GM10266 (cell line): ENCODE data around the gene RAE1.

Experiments used
- DNase-seq: peaks from one replicate; pipeline ENCODE4 v3.0.0; 2012; ENCODE audit errors: extremely low spot score
- TF ChIP-seq, protein P1 (sequence below): IDR thresholded peaks from 2 replicates; pipeline ENCODE4 v1.5.1; 2012; ENCODE audit warnings: mild to moderate bottlenecking, low read depth; ENCODE audit not compliant: control insufficient read depth, insufficient read depth; ENCODE audit errors: missing control alignments

Gene RAE1, protein sequence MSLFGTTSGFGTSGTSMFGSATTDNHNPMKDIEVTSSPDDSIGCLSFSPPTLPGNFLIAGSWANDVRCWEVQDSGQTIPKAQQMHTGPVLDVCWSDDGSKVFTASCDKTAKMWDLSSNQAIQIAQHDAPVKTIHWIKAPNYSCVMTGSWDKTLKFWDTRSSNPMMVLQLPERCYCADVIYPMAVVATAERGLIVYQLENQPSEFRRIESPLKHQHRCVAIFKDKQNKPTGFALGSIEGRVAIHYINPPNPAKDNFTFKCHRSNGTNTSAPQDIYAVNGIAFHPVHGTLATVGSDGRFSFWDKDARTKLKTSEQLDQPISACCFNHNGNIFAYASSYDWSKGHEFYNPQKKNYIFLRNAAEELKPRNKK

DNA sequence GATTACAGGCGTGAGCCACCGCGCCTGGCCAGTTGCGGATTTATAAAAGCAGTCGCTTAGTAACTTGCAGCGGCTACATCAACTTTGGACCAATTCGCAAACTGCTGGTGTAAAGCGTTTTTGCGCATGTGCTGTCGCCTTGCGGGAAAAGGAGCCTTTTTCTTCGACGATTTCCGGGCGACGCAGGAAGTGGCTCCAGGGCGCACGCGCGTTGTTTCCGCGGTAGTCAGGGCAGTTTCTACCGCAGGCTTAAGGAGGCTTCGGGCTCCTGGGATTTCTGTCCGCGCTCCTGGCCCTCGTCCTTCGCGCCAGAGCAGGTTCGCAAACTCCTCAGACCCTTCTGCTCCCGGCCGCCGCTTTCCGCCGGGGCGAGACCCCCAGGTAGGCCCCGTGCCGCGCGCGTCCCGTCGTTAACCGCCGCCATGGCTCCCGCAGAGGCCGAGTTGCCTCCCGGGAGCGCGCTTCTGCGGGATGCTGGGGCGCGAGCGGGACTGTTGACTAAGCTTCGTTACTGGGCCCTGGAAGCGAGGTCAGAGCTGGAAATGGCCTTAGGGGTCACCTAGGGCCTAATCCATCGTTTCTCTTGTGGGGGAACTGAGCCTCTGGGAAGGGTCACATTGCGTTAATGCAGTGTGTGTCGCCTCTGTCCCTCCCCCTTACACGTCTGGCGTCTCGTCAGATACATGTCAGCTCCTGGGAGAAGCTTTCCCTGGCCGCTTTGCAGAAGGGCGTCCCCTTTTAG, at the start of gene RAE1:
RAE1 (plus strand) TSS at position 214 of the 742 bp plus-strand sequence. CDS start 2,784 bp downstream, outside the sequence.
- TF ChIP-seq, protein P1, sequence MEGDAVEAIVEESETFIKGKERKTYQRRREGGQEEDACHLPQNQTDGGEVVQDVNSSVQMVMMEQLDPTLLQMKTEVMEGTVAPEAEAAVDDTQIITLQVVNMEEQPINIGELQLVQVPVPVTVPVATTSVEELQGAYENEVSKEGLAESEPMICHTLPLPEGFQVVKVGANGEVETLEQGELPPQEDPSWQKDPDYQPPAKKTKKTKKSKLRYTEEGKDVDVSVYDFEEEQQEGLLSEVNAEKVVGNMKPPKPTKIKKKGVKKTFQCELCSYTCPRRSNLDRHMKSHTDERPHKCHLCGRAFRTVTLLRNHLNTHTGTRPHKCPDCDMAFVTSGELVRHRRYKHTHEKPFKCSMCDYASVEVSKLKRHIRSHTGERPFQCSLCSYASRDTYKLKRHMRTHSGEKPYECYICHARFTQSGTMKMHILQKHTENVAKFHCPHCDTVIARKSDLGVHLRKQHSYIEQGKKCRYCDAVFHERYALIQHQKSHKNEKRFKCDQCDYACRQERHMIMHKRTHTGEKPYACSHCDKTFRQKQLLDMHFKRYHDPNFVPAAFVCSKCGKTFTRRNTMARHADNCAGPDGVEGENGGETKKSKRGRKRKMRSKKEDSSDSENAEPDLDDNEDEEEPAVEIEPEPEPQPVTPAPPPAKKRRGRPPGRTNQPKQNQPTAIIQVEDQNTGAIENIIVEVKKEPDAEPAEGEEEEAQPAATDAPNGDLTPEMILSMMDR, result no peak
- DNase-seq, result peak; percentile 90

DNA sequence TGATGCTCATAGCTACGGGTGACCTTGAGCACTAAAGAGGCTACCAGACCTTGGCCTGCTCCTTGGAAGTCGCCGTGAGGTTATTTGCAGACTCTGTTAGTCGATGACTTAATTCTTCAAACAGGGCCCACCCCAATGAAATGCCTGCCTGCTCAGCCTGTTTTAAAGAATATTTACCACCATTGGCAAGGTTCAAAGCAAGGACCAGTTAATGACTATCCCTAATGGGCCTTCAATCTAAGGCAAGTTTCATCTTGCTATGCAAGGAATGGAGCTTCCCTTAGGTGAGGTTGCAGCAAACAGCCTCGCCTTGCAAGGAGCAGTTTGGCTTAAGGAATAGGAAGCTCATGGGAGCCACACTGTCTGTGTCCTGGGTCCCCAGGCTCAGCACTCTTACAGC, 44.3 kb upstream of the RAE1 start:
- TF ChIP-seq, protein P1, result no peak
- DNase-seq, result no peak

DNA sequence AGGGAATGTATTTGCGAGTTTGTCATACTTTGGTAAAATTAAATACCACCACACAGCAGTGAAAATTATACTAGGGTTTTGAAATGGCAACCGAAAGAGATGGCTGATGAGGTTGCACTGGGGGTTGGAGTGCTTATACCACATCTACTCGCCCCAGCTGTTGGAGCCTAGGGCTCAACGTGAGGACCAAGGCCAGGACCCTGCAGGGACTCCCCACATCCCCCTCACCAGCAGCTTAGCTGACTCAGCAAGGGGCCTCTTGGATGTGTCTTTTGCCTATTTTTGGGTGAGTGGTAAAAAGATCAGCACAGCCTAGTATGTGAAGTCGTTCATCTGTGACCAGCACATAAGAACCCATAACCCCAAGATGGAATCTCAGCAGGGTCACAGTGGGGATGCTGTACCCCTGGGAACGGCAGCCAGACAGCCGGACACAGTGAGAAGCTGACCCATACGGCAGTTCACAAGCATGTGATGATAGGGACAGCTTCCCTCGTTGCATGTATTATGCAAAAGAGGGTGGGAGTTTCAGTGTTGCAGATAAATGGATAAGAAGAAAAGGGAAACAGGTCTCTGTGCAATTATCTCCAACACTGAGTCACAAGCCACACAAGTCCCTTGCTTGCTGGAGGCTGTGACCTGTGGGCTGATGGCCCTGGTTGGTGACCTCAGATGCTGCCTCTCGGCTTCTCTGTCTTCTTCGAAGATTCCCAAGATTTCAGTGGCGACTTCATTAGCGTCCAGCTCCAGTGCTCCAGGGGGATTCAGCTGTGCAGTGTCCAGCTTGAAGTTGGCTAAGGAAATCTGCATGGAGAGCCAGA, 42.4 kb upstream of the RAE1 start:
- no peak for DNase-seq
- TF ChIP-seq, protein P1, result no peak

DNA sequence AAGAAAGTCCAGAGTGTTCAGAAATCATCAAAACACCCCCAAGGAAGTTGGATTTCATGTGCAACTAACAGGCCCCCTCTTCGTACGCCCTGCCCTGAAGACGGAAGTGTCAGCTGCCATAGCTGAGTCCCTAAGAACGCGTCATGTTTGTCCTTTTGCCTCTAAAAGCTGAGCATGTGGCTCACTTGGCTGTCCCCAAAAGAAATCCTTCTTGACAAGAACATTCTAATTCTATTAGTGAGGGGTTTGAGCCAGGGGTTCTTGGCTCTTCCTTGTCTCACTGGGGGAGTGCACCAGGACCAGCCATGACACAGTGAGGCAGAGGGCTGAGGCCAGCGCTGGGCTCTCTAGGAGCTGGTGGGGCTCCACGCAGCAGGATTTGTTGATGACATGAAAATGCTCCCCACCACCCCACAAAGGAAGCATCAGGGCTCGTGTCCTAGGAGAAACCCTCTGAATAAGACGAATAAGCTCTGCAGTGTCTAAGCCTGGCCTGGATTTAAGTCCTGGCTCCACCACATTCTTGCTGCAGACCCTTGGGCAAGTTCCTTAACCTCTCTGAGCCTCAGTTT, 41.4 kb upstream of the RAE1 start:
- TF ChIP-seq, protein P1, result no peak
- DNase-seq, result no peak

DNA sequence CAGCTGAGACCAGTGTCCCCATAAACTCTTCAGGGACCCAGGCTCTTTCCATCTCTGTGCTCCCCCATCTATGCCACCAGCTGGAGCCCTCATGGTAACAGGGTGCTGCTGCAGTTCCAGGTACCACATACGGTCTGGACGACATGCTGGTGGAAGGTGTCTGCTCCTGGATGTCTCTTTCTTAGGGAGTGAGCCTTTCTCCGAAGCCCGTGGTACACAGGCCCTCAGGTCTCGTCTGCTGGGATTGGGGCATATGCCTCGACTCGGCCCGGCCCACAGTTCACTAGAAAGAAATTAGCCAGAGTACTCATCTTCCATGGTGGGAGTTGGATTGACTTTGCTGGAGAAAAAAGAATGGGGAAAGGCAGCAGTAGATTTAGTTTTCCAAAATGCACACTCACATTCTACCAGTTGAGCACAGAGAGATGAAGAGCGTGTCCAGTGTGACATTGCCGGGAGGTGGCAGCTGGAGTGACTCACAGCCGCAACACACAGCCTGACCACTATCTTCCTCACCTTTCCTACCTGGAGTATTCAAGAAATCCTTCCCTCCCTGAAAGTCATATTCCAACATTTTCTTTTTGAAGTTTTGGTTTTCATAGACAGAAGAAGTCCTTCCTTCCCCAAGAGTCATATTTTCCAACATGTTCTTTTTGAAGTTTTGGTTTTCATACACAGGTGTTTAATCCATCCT, 40.1 kb upstream of the RAE1 start:
- TF ChIP-seq, protein P1, result no peak
- no peak for DNase-seq

DNA sequence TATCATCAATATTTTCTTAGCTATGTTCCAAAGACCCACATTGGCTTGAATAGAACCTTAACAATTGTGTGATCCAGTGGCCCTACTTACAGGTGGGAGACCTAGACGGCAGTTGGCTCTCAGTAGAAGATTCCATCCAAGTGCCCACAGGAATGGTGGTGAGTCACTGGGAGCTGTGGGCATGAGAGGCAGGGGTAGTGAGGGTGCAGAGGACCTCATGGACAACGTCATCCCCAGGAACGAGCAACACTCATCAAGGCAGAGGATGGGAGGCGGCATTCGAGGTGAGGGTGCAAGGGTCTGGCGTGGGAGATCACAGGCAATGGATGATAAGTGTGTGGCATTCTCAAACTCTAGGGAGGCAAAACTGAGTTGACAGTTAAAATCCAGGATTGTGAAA, 38.9 kb upstream of the RAE1 start:
- TF ChIP-seq, protein P1, result no peak
- no peak for DNase-seq
